CD8-positive, alpha-beta memory T cell (primary cell): Measurements from ENCODE around the gene DNMT1. TPM values are rescaled to one million over a fixed set of nuclear protein-coding genes. Genes with fewer than 3 reads are reported as not detected.
"Not testable (repeated sequence)": the region's sequence is repeated elsewhere in the genome, so short reads cannot be mapped to it uniquely, and the experiment has no call there.

Experiments
- CTCF ChIA-PET: fragments of 350-600 bp; sonication (Branson Sonifier 250); formaldehyde crosslinking; loops from one replicate; lab custom pipeline; 2021; ENCODE audit warnings: antibody characterized with exemption; lab: Charles Lee
- POLR2A ChIA-PET: fragments of 350-600 bp; sonication (Branson Sonifier 250); formaldehyde crosslinking; loops from one replicate; lab custom pipeline; 2021; ENCODE audit warnings: antibody characterized with exemption; lab: Charles Lee
- DNase-seq, 5 donors: peaks; one replicate each; pipeline versions ENCODE4 v3.0.0 to v3.0.0-alpha.2; 2020 to 2022; ENCODE audit warnings: mixed read lengths in 1 of 5
- H3K27ac ChIP-seq: one replicate; pipeline ENCODE4 v1.7.0; 2013; ENCODE audit warnings: low read depth, mild to moderate bottlenecking, low read length, moderate library complexity
- H3K27me3 ChIP-seq: 2 replicates; pipeline ENCODE4 v1.7.0; 2013; ENCODE audit warnings: low read length, mild to moderate bottlenecking; ENCODE audit not compliant: insufficient read depth, poor library complexity, severe bottlenecking
- H3K36me3 ChIP-seq: 2 replicates; pipeline ENCODE4 v1.7.0; 2013; ENCODE audit warnings: mild to moderate bottlenecking, low read length, moderate library complexity; ENCODE audit not compliant: insufficient read depth
- H3K4me1 ChIP-seq: 2 replicates; pipeline ENCODE4 v1.7.0; 2013; ENCODE audit warnings: mild to moderate bottlenecking, low read length, moderate library complexity; ENCODE audit not compliant: insufficient read depth
- H3K4me3 ChIP-seq: 2 replicates; pipeline ENCODE4 v1.7.0; 2013; ENCODE audit warnings: mild to moderate bottlenecking, low read length
- H3K9me3 ChIP-seq: 2 replicates; pipeline ENCODE4 v1.7.0; 2013; ENCODE audit warnings: mild to moderate bottlenecking, low read length
- H3K27ac Mint-ChIP-seq, 8 donors: one replicate each; pipeline ENCODE4 v1.8.0; 2020 to 2021; ENCODE audit warnings: mixed read lengths in 8 of 8, mild to moderate bottlenecking in 6 of 8, inconsistent platforms in 3 of 8, moderate library complexity in 3 of 8
- H3K27me3 Mint-ChIP-seq, 2 donors: one replicate each; pipeline ENCODE4 v1.8.0; 2020 to 2021; ENCODE audit warnings: mixed read lengths in 2 of 2, mild to moderate bottlenecking in 1 of 2, moderate library complexity in 1 of 2
- H3K36me3 Mint-ChIP-seq, 3 donors: one replicate each; pipeline ENCODE4 v1.8.0; 2020 to 2021; ENCODE audit warnings: mixed read lengths in 3 of 3, inconsistent platforms in 1 of 3, mild to moderate bottlenecking in 1 of 3
- H3K4me1 Mint-ChIP-seq, 3 donors: one replicate each; pipeline ENCODE4 v1.8.0; 2020 to 2021; ENCODE audit warnings: mixed read lengths in 3 of 3, inconsistent platforms in 1 of 3, mild to moderate bottlenecking in 1 of 3
- H3K4me3 Mint-ChIP-seq, 7 donors: one replicate each; pipeline ENCODE4 v1.8.0; 2020 to 2021; ENCODE audit warnings: mixed read lengths in 7 of 7, mild to moderate bottlenecking in 6 of 7, moderate library complexity in 4 of 7, inconsistent platforms in 2 of 7
- H3K9me3 Mint-ChIP-seq, 5 donors: one replicate each; pipeline ENCODE4 v1.8.0; 2020 to 2022; ENCODE audit warnings: mixed read lengths in 5 of 5, mild to moderate bottlenecking in 3 of 5, moderate library complexity in 2 of 5, inconsistent platforms in 1 of 5
- polyA plus RNA-seq: library from polyadenylated mRNA; unstranded; fragments of 300-500 nt; fragmentation: Illumina TruSeq; gene quantifications from one replicate; pipeline ENCODE4 v1.2.3, GENCODE V29; 2021
- total RNA-seq, 2 experiments: library from RNA; stranded (reverse); gene quantifications; one replicate each; pipeline ENCODE4 v1.2.3, GENCODE V29; 2021

Gene DNMT1
- total RNA-seq, result 100 to 1,000 TPM; 307 to 325 TPM
- 142 TPM for polyA plus RNA-seq

DNA sequence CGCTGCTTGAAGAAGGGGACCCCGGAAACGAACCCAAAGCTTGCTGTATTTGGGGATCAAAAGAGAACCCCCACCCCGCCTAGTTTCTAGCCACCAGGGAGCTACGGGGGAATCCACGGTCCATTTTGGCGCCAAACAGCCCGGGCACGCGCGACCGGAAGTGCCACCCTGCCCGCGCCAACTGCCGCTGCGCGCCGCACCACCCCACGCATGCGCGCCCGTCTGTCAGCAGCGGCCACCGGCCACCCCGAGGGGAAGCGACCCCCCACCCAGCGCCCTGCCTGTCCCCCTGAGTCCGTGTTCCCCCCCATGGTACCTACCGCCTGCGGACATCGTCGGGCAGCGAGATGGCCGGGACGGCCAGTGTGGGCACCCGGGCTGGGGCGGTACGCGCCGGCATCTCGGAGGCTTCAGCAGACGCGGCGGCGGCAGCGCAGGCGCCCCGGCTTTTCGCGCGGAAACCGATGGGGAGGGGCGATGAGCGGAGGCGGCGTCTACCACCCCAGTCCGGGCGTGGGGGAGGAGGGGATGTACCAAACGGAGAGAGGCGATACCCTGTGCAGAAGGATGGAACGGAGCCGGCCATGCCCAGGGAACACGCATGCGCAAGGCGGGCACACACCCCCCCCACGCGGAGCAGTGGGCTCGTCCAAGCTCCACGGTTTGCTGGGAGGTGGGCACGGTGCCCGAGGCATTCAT lies at the start of gene DNMT1:
Gene DNMT1, minus strand, starts transcription at position 454 of the 699 bp plus-strand sequence. Its CDS starts 54 bp downstream, at position 400.
- Histone ChIP-seq H3K9me3 (no peaks in the 10 kb centered on the region), H3K4me1 (peaks cover 26% of the 10 kb centered on the region), H3K27me3 (no peaks in the 10 kb centered on the region), H3K36me3 (peaks cover 7% of the 10 kb centered on the region), H3K4me3 (peak within 1 kb of the TSS; percentile 61), H3K27ac (peak within 1 kb of the TSS; percentile 68)
- ChIA-PET CTCF (interaction anchor here (1.0 to 1.9 kb wide), 3 partner anchors 51 to 81 kb away, joined by 3 to 7 read pairs (median 3); no protein-coding TSS in a partner anchor), POLR2A (interaction anchor here (0.5 to 1.1 kb wide), 5 partner anchors 42 to 828 kb away, joined by 3 to 6 read pairs (median 4); no protein-coding TSS in a partner anchor)
- DNase-seq, result peak; percentile 92 to 96 (median 94)
- H3K4me3 Mint-ChIP-seq, result peak within 1 kb of the TSS; percentile 89 to 97 (median 94)
- peaks cover 24 to 58% (median 47%) of the 10 kb centered on the region in 3 donors for H3K4me1 Mint-ChIP-seq
- no peaks in the 10 kb centered on the region for H3K27me3 Mint-ChIP-seq
- H3K9me3 Mint-ChIP-seq, result no peaks in the 10 kb centered on the region
- H3K36me3 Mint-ChIP-seq, result peaks cover 0 to 21% (median 3%) of the 10 kb centered on the region in 3 donors
- peak within 1 kb of the TSS; percentile 86 to 95 (median 94) for H3K27ac Mint-ChIP-seq

DNA sequence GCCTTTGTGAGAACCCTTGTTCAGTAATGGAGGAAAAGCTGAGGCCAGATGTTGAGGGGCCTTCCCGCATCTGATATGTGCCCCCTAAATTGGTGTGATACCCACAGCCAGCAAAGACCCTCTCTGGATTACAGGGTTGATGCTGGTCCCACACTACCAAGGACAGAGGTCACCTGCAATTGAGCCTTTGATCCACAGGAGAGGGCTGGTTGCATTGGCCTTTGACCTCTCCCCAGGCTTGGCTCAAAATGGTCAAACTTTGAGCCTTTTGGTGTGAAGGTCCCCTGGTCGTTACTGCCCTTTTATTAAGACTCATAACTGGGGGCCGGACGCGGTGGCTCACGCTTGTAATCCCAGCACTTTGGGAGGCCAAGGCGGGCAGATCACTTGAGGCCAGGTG lies 48.9 kb upstream of the DNMT1 start:
- no peak overlapping the region for H3K27ac ChIP-seq
- H3K9me3 ChIP-seq, result no peaks in the 10 kb centered on the region
- no peaks in the 10 kb centered on the region for H3K4me1 ChIP-seq
- no peaks in the 10 kb centered on the region for H3K4me1 Mint-ChIP-seq
- DNase-seq, result no peak
- H3K27me3 Mint-ChIP-seq, result no peaks in the 10 kb centered on the region
- H3K9me3 Mint-ChIP-seq, result no peaks in the 10 kb centered on the region
- no peaks in the 10 kb centered on the region for H3K27me3 ChIP-seq
- no peaks in the 10 kb centered on the region for H3K36me3 ChIP-seq
- H3K4me3 ChIP-seq, result no peak overlapping the region
- no peak overlapping the region for H3K27ac Mint-ChIP-seq
- H3K36me3 Mint-ChIP-seq, result no peaks in the 10 kb centered on the region
- no peak overlapping the region for H3K4me3 Mint-ChIP-seq
- ChIA-PET POLR2A (no interaction called here), CTCF (no interaction called here)

DNA sequence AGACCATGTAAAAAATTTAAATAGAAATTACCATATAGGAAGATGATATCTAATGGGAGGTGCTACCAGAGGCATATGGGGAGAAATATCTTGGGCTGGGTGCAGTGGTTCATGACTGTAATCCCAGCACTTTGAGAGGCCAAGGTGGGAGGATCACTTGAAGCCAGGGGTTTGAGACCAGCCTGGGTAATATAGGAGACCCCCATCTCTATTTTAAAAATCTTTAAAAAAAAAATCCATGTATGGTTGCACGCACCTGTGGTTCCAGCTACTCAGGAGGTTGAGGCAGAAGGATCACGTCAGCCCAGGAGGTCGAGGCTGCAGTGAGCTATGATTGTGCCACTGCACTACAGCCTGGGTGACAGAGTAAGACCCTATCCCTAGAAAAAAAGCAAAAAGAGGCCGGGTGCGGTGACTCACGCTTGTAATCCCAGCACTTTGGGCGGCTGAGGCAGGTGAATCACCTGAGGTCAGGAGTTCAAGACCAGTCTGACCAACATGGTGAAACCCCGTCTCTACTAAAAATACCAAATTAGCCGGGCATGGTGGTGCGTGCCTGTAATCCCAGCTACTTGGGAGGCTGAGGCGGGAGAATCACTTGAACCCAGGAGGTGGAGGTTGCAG lies 47.2 kb upstream of the DNMT1 start:
- not testable (repeated sequence) for H3K4me1 Mint-ChIP-seq

DNA sequence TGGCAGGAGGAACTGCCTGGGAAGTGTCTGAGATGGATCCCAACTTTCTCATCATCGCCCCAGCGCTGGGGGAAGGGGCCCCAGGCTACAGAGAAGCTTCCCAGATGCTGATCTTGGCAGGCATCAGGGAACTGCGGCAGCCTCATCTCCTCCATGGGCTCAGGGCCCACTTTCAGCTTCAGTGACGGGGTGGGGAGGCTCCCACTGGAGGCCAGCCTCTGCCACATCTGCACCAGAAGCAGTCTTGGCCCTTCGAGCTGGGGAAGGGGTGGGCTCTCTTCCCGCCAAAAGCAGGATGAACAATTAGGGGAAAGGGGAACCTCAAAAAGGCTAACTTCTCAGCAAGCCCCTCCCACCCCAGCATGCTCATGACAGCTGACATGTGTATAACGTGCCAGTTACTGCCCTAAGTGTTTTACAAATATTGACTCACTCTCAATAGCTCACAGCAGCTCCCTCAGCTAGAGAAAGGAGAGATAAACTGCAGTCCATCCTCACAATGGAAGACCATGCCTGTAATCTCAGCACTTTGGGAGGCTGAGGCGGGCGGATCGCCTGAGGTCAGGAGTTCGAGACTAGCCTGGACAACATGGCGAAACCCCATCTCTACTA lies 43.5 kb upstream of the DNMT1 start:
- H3K4me1 ChIP-seq, result peaks cover 17% of the 10 kb centered on the region
- POLR2A ChIA-PET, result interaction anchor here (0.7 kb wide), 1 partner anchor 153 kb away, joined by 4 read pairs; no protein-coding TSS in a partner anchor
- Mint-ChIP-seq H3K27ac (peak overlapping the region in 5 of 8 donors; percentile 29 to 89 (median 80)), H3K4me3 (peak overlapping the region in 3 of 7 donors; percentile 3 to 86 (median 27)), H3K27me3 (peaks cover 0 to 1% of the 10 kb centered on the region in 2 donors), H3K4me1 (peaks cover 16 to 22% (median 19%) of the 10 kb centered on the region in 3 donors), H3K36me3 (no peaks in the 10 kb centered on the region), H3K9me3 (no peaks in the 10 kb centered on the region)
- no peaks in the 10 kb centered on the region for H3K36me3 ChIP-seq
- no peak overlapping the region for H3K4me3 ChIP-seq
- no peaks in the 10 kb centered on the region for H3K9me3 ChIP-seq
- DNase-seq, result no peak
- CTCF ChIA-PET, result interaction anchor here (1.0 to 5.8 kb wide), 2 partner anchors 11 to 18 kb away, joined by 3 to 31 read pairs; no protein-coding TSS in a partner anchor
- no peak overlapping the region for H3K27ac ChIP-seq
- no peaks in the 10 kb centered on the region for H3K27me3 ChIP-seq

More for the DNA sequence above, 47.2 kb upstream of the DNMT1 start:
- H3K9me3 Mint-ChIP-seq, H3K36me3 Mint-ChIP-seq, DNase-seq, H3K27me3 ChIP-seq, H3K9me3 ChIP-seq, H3K4me3 Mint-ChIP-seq, H3K4me1 ChIP-seq, H3K27me3 Mint-ChIP-seq, H3K4me3 ChIP-seq, POLR2A ChIA-PET, H3K36me3 ChIP-seq, H3K27ac ChIP-seq: not testable (repeated sequence)
- H3K27ac Mint-ChIP-seq, result peak overlapping the region in 1 of 8 donors; percentile 27
- CTCF ChIA-PET, result interaction anchor here (0.9 kb wide), 1 partner anchor 8 kb away, joined by 3 read pairs; no protein-coding TSS in a partner anchor

DNA sequence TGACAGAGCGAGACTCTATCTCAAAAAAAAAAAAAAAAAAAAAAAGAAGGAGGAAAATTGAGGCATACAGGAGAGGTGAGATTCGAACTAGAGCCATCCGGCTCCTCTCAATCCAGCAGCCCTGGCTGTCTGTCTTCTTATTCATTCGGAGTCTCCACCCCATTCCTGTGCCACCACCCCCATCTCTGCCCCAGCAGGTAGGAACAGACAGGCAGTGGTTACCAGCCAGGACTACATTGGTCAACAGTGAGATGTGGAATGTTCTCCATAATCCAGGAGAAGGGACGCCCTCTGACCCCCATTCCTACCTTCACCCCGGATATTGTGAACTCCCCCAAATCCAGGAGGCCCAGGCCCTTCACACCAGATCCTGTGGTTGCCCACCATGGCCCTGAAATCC lies 42.9 kb upstream of the DNMT1 start:
- Histone ChIP-seq H3K36me3 (no peaks in the 10 kb centered on the region), H3K27ac (no peak overlapping the region), H3K4me3 (no peak overlapping the region), H3K4me1 (peaks cover 17% of the 10 kb centered on the region), H3K27me3 (no peaks in the 10 kb centered on the region), H3K9me3 (no peaks in the 10 kb centered on the region)
- Mint-ChIP-seq H3K4me1 (peaks cover 16 to 22% (median 19%) of the 10 kb centered on the region in 3 donors), H3K36me3 (no peaks in the 10 kb centered on the region), H3K9me3 (no peaks in the 10 kb centered on the region), H3K27me3 (peaks cover 0 to 1% of the 10 kb centered on the region in 2 donors), H3K27ac (peak overlapping the region in 5 of 8 donors; percentile 29 to 89 (median 80)), H3K4me3 (peak overlapping the region in 2 of 7 donors; percentile 27 to 86)
- DNase-seq, result no peak
- POLR2A ChIA-PET, result no interaction called here
- CTCF ChIA-PET, result interaction anchor here (1.0 to 5.8 kb wide), 3 partner anchors 12 to 21 kb away, joined by 3 to 31 read pairs (median 5); no protein-coding TSS in a partner anchor

DNA sequence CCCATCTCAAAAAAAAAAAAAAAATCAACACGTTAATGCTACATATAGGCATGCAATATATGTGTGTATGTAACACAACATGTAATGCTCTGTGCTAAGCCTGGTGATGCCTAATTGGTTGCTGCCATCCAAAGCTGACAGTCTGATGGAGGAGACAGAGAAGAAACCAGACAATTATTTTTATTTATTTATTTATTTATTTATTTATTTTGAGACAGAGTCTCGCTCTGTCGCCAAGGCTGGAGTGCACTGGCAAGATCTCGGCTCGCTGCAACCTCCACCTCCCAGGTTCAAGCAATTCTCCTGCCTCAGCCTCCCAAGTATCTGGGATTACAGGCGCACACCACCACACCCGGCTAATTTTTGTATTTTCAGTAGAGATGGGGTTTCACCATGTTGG lies 40.7 kb upstream of the DNMT1 start:
- not testable (repeated sequence) for H3K27me3 ChIP-seq, H3K9me3 Mint-ChIP-seq, H3K36me3 ChIP-seq, H3K27me3 Mint-ChIP-seq, DNase-seq, H3K9me3 ChIP-seq, H3K4me3 ChIP-seq, H3K36me3 Mint-ChIP-seq
- Histone ChIP-seq H3K27ac (peak overlapping the region; percentile 72), H3K4me1 (peaks cover 21% of the 10 kb centered on the region)
- Mint-ChIP-seq H3K27ac (peak overlapping the region; percentile 93 to 100 (median 100)), H3K4me3 (peak overlapping the region in 6 of 7 donors; percentile 19 to 94 (median 89)), H3K4me1 (peaks cover 16 to 24% (median 22%) of the 10 kb centered on the region in 3 donors)
- ChIA-PET CTCF (interaction anchor here (1.4 to 5.8 kb wide), 4 partner anchors 10 to 103 kb away, joined by 3 to 31 read pairs (median 10); no protein-coding TSS in a partner anchor), POLR2A (interaction anchor here (0.5 to 1.0 kb wide), 4 partner anchors 15 to 668 kb away, joined by 3 to 4 read pairs (median 3); no protein-coding TSS in a partner anchor)

DNA sequence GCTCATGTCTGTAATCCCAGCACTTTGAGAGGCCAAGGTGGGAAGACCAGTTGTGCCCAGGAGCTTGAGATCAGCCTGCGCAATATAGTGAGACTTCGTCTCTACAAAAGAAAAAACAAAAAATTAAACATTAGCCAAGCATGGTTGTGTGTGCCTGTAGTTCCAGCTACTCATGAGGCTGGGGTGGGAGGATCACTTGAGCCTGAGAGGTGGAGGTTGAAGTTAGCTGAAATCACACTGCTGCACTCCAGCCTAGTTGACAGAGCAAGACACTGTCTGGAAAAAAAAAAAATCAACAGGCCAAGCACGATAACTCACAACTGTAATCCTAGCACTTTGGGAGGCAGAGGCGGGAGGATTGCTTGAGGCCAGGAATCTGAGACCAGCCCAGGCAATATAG lies 40.2 kb upstream of the DNMT1 start:
- peaks cover 0 to 1% of the 10 kb centered on the region in 2 donors for H3K27me3 Mint-ChIP-seq
- no peaks in the 10 kb centered on the region for H3K27me3 ChIP-seq
- peaks cover 16 to 26% (median 22%) of the 10 kb centered on the region in 3 donors for H3K4me1 Mint-ChIP-seq
- no peaks in the 10 kb centered on the region for H3K36me3 ChIP-seq
- no peaks in the 10 kb centered on the region for H3K9me3 ChIP-seq
- no peak overlapping the region for H3K4me3 ChIP-seq
- peaks cover 21% of the 10 kb centered on the region for H3K4me1 ChIP-seq
- no peak for DNase-seq
- H3K27ac ChIP-seq, result no peak overlapping the region
- CTCF ChIA-PET, result interaction anchor here (1.6 to 5.8 kb wide), 3 partner anchors 10 to 102 kb away, joined by 3 to 31 read pairs (median 14); no protein-coding TSS in a partner anchor
- POLR2A ChIA-PET, result no interaction called here
- peaks cover 0 to 3% (median 0%) of the 10 kb centered on the region in 3 donors for H3K36me3 Mint-ChIP-seq
- H3K27ac Mint-ChIP-seq, result peak overlapping the region; percentile 81 to 100 (median 100)
- H3K9me3 Mint-ChIP-seq, result no peaks in the 10 kb centered on the region
- H3K4me3 Mint-ChIP-seq, result peak overlapping the region in 5 of 7 donors; percentile 19 to 64 (median 43)
